SK-N-SH (cell line): ENCODE results near the gene TSPYL1. TPM values are rescaled to one million over a fixed set of nuclear protein-coding genes. Genes with fewer than 3 reads are reported as not detected.
A peak's percentile ranks its signal among the peaks of the same experiment; 100 is the strongest.

Experiments used
- ELF1 ChIP-seq: IDR thresholded peaks from 2 replicates; pipeline ENCODE4 v1.4.0; 2012
- EP300 ChIP-seq, 2 experiments: IDR thresholded peaks; 2 replicates each; pipeline versions ENCODE4 v1.4.0 to v1.6.1; 2012; ENCODE audit warnings: borderline replicate concordance in 1 of 2, low read depth in 1 of 2, low read length in 1 of 2
- FOSL2 ChIP-seq: IDR thresholded peaks from 2 replicates; pipeline ENCODE4 v1.4.0; 2012; ENCODE audit warnings: low read depth, mild to moderate bottlenecking, moderate library complexity, borderline replicate concordance
- JUND ChIP-seq: IDR thresholded peaks from 2 replicates; pipeline ENCODE4 v1.4.0; 2012
- MEF2A ChIP-seq: IDR thresholded peaks from 2 replicates; pipeline ENCODE4 v1.4.0; 2012; ENCODE audit warnings: low read depth, borderline replicate concordance
- MXI1 ChIP-seq: IDR thresholded peaks from 2 replicates; pipeline ENCODE4 v1.6.1; 2012; ENCODE audit warnings: mild to moderate bottlenecking, low read depth, low read length, improper control_type of control experiment
- NFIC ChIP-seq: IDR thresholded peaks from 2 replicates; pipeline ENCODE4 v1.4.0; 2012; ENCODE audit warnings: borderline replicate concordance
- NRF1 ChIP-seq: IDR thresholded peaks from 2 replicates; pipeline ENCODE4 v1.6.1; 2012; ENCODE audit warnings: low read depth, mild to moderate bottlenecking, low read length
- RAD21 ChIP-seq: IDR thresholded peaks from 2 replicates; pipeline ENCODE4 v1.6.1; 2012; ENCODE audit warnings: mild to moderate bottlenecking, low read length
- RCOR1 ChIP-seq: fragments of 150-350 bp; IDR thresholded peaks from 2 replicates; pipeline ENCODE4 v1.6.1; 2017; ENCODE audit warnings: antibody characterized with exemption, low read length
- RFX5 ChIP-seq: IDR thresholded peaks from 2 replicates; pipeline ENCODE4 v1.6.1; 2012; ENCODE audit warnings: mild to moderate bottlenecking, improper control_type of control experiment, low read length
- SMC3 ChIP-seq: IDR thresholded peaks from 2 replicates; pipeline ENCODE4 v1.6.1; 2012; ENCODE audit warnings: low read depth, low read length, improper control_type of control experiment
- TCF12 ChIP-seq: IDR thresholded peaks from 2 replicates; pipeline ENCODE4 v1.4.0; 2012
- TEAD4 ChIP-seq: IDR thresholded peaks from 2 replicates; pipeline ENCODE4 v1.4.0; 2012; ENCODE audit warnings: mild to moderate bottlenecking, borderline replicate concordance; ENCODE audit not compliant: insufficient read depth
- polyA plus RNA-seq, 3 experiments: library from polyadenylated mRNA; depleted of rRNA; stranded (reverse); fragments of >200 nt; gene quantifications; 2 replicates each; pipeline ENCODE4 v1.2.3, GENCODE V29; 2012
- TF ChIP-seq, protein P1 (sequence below): IDR thresholded peaks from 2 replicates; pipeline ENCODE4 v1.6.1; 2012; ENCODE audit warnings: mild to moderate bottlenecking, low read depth, low read length, moderate library complexity
- TF ChIP-seq, protein P2 (sequence below): IDR thresholded peaks from 2 replicates; pipeline ENCODE4 v1.4.0; 2012; ENCODE audit warnings: low read depth
- TF ChIP-seq, protein P3 (sequence below): IDR thresholded peaks from 2 replicates; pipeline ENCODE4 v1.4.0; 2012; ENCODE audit warnings: low read depth, borderline replicate concordance
- TF ChIP-seq, protein P4 (sequence below): IDR thresholded peaks from 2 replicates; pipeline ENCODE4 v1.4.0; 2012; ENCODE audit warnings: low read depth, borderline replicate concordance
- TF ChIP-seq, protein P5 (sequence below): fragments of 150-350 bp; IDR thresholded peaks from 2 replicates; pipeline ENCODE4 v1.6.1; 2017; ENCODE audit warnings: antibody characterized with exemption, low read length, low read depth, borderline replicate concordance
- TF ChIP-seq, protein P6 (sequence below): fragments of 200-600 bp; sonication (generic); IDR thresholded peaks from 2 replicates; pipeline ENCODE4 v1.6.1; 2017; ENCODE audit warnings: antibody characterized with exemption, mild to moderate bottlenecking, moderate library complexity

The TSPYL1 gene
- polyA plus RNA-seq, 1 of the 3 experiments (the other 2 are of a cell fraction): 27.9 TPM

DNA sequence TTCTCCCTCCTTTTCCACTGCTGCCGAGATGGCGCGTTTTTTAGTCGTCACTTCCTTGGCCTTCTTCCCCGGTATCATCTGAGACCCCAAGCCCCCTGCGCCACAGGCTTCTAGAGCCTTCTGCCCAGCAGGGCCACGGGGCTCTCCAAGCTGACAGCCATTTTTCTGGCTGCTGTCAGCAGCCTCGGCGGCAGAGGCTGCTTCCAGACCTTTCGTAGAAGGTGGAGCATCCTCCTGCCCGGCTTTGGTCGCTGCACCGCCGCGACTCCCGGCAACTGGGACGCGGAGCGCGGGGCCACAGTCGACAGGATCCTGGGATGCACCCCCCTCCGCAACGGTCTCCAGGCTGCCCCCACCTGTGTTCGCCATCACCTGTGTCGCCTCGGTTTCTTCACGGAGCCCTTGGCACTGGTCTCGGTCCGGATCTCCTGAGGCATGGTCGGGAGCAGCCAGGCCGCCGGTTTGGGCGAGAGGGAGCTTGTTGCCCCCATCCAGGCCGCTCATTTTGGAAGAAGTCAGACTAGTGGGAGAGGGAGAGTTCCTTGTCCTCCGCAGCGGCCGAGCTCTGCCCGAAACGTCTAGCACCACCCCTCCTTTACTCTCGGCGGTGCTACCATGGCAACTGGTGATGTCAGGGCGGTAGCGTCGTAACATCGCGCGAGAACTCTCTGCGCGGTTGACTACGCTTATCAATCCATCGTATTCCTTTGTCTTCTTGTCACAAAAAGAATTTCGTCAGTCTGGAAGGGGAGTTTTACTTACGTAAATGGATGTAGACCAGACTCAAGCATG is 26.0 kb downstream of the TSPYL1 start, which contains the start of gene TSPYL4 (continued):
- TF ChIP-seq RAD21 (no peak), SMC3 (no peak), RCOR1 (no peak), NRF1 (no peak), MEF2A (no peak), TCF12 (no peak), MXI1 (peak; percentile 18; the same call in 1 of the 2 replicates), FOSL2 (no peak), RFX5 (peak; percentile 99), NFIC (no peak), JUND (no peak), TEAD4 (no peak), ELF1 (no peak), EP300 (IDR thresholded peaks at IDR 0.05; ENCODE audit: borderline replicate concordance in 1 of 2, low read depth in 1 of 2, low read length in 1 of 2) (peak in 1 of 2 experiments; percentile 43; a peak in 1 of 4 replicates)
- TF ChIP-seq, protein P1, sequence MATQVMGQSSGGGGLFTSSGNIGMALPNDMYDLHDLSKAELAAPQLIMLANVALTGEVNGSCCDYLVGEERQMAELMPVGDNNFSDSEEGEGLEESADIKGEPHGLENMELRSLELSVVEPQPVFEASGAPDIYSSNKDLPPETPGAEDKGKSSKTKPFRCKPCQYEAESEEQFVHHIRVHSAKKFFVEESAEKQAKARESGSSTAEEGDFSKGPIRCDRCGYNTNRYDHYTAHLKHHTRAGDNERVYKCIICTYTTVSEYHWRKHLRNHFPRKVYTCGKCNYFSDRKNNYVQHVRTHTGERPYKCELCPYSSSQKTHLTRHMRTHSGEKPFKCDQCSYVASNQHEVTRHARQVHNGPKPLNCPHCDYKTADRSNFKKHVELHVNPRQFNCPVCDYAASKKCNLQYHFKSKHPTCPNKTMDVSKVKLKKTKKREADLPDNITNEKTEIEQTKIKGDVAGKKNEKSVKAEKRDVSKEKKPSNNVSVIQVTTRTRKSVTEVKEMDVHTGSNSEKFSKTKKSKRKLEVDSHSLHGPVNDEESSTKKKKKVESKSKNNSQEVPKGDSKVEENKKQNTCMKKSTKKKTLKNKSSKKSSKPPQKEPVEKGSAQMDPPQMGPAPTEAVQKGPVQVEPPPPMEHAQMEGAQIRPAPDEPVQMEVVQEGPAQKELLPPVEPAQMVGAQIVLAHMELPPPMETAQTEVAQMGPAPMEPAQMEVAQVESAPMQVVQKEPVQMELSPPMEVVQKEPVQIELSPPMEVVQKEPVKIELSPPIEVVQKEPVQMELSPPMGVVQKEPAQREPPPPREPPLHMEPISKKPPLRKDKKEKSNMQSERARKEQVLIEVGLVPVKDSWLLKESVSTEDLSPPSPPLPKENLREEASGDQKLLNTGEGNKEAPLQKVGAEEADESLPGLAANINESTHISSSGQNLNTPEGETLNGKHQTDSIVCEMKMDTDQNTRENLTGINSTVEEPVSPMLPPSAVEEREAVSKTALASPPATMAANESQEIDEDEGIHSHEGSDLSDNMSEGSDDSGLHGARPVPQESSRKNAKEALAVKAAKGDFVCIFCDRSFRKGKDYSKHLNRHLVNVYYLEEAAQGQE: no peak
- TF ChIP-seq, protein P2, sequence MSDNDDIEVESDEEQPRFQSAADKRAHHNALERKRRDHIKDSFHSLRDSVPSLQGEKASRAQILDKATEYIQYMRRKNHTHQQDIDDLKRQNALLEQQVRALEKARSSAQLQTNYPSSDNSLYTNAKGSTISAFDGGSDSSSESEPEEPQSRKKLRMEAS: peak; percentile 45
- TF ChIP-seq, protein P3, sequence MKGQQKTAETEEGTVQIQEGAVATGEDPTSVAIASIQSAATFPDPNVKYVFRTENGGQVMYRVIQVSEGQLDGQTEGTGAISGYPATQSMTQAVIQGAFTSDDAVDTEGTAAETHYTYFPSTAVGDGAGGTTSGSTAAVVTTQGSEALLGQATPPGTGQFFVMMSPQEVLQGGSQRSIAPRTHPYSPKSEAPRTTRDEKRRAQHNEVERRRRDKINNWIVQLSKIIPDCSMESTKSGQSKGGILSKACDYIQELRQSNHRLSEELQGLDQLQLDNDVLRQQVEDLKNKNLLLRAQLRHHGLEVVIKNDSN: no peak
- TF ChIP-seq, protein P4, sequence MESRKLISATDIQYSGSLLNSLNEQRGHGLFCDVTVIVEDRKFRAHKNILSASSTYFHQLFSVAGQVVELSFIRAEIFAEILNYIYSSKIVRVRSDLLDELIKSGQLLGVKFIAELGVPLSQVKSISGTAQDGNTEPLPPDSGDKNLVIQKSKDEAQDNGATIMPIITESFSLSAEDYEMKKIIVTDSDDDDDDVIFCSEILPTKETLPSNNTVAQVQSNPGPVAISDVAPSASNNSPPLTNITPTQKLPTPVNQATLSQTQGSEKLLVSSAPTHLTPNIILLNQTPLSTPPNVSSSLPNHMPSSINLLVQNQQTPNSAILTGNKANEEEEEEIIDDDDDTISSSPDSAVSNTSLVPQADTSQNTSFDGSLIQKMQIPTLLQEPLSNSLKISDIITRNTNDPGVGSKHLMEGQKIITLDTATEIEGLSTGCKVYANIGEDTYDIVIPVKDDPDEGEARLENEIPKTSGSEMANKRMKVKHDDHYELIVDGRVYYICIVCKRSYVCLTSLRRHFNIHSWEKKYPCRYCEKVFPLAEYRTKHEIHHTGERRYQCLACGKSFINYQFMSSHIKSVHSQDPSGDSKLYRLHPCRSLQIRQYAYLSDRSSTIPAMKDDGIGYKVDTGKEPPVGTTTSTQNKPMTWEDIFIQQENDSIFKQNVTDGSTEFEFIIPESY: peak; percentile 96
- TF ChIP-seq, protein P5, sequence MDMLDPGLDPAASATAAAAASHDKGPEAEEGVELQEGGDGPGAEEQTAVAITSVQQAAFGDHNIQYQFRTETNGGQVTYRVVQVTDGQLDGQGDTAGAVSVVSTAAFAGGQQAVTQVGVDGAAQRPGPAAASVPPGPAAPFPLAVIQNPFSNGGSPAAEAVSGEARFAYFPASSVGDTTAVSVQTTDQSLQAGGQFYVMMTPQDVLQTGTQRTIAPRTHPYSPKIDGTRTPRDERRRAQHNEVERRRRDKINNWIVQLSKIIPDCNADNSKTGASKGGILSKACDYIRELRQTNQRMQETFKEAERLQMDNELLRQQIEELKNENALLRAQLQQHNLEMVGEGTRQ: no peak
- TF ChIP-seq, protein P6, sequence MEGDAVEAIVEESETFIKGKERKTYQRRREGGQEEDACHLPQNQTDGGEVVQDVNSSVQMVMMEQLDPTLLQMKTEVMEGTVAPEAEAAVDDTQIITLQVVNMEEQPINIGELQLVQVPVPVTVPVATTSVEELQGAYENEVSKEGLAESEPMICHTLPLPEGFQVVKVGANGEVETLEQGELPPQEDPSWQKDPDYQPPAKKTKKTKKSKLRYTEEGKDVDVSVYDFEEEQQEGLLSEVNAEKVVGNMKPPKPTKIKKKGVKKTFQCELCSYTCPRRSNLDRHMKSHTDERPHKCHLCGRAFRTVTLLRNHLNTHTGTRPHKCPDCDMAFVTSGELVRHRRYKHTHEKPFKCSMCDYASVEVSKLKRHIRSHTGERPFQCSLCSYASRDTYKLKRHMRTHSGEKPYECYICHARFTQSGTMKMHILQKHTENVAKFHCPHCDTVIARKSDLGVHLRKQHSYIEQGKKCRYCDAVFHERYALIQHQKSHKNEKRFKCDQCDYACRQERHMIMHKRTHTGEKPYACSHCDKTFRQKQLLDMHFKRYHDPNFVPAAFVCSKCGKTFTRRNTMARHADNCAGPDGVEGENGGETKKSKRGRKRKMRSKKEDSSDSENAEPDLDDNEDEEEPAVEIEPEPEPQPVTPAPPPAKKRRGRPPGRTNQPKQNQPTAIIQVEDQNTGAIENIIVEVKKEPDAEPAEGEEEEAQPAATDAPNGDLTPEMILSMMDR: no peak
